Measurements from ENCODE around the gene UQCRH.
"Not testable (repeated sequence)": the region's sequence is repeated elsewhere in the genome, so short reads cannot be mapped to it uniquely, and the experiment has no call there.

DNA sequence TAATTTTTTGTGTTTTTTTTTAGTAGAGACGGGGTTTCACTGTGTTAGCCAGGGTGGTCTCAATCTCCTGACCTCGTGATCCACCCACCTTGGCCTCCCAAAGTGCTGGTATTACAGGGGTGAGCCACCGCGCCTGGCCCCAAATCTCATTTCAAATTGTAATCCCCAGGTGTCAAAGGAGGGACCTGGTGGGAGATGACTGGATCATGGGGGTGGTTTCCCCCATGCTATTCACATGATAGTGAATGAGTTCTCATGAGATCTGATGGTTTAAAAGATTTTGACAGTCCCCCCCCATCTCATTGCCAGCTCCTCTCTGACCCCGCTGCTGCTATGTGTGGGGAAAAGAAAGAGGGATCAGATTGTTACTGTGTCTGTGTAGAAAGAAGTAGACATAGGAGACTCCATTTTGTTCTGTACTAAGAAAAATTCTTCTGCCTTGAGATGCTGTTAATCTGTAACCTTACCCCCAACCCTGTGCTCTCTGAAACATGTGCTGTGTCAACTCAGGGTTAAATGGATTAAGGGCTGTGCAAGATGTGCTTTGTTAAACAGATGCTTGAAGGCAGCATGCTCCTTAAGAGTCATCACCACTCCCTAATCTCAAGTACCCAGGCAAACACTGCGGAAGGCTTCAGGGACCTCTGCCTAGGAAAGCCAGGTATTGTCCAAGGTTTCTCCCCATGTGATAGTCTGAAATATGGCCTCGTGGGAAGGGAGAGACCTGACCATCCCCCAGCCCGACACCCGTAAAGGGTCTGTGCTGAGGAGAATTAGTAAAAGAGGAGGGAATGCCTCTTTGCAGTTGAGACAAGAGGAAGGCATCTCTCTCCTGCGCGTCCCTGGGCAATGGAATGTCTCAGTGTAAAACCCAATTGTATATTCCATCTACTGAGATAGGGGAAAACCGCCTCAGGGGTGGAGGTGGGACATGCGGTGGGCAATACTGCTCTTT lies 16.7 kb downstream of the UQCRH start:
- TF ChIP-seq, protein P1, sequence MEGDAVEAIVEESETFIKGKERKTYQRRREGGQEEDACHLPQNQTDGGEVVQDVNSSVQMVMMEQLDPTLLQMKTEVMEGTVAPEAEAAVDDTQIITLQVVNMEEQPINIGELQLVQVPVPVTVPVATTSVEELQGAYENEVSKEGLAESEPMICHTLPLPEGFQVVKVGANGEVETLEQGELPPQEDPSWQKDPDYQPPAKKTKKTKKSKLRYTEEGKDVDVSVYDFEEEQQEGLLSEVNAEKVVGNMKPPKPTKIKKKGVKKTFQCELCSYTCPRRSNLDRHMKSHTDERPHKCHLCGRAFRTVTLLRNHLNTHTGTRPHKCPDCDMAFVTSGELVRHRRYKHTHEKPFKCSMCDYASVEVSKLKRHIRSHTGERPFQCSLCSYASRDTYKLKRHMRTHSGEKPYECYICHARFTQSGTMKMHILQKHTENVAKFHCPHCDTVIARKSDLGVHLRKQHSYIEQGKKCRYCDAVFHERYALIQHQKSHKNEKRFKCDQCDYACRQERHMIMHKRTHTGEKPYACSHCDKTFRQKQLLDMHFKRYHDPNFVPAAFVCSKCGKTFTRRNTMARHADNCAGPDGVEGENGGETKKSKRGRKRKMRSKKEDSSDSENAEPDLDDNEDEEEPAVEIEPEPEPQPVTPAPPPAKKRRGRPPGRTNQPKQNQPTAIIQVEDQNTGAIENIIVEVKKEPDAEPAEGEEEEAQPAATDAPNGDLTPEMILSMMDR (IDR thresholded peaks at IDR 0.05), result not testable (repeated sequence)
- TF ChIP-seq POLR2A, POLR2AphosphoS5, EP300 (IDR thresholded peaks at IDR 0.05): not testable (repeated sequence)
